ENCODE data around the gene G2E3.
"Not testable (repeated sequence)": the region's sequence is repeated elsewhere in the genome, so short reads cannot be mapped to it uniquely, and the experiment has no call there.

G2E3 gene

DNA sequence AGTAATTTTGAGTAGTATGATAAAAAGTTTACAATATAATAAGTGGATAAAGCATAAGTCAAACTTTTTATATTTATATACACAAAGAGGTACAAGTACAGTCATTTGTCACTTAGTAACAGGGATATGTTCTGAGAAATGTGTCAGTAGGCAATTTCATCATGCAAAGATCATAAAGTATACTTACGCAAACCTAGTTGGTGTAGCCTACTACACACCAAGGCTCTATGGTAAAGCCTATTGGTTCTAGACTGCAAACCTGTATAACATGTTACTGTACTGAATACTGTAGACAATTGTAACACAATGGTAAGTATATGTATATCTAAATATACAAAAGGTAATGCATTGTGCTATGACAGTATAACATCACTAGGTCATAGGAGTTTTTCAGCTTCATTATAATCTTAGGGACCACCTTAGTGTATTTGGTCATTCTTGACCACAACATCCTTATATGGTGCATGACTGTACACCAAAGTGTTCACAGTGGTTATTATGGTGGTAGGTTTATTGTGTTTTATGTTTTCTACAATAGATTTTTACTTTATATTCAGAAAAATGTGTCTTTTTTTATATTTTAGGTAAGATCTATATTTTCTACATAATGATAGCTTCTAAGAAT lies 48.3 kb downstream of the G2E3 start:
- no peak for DNase-seq

DNA sequence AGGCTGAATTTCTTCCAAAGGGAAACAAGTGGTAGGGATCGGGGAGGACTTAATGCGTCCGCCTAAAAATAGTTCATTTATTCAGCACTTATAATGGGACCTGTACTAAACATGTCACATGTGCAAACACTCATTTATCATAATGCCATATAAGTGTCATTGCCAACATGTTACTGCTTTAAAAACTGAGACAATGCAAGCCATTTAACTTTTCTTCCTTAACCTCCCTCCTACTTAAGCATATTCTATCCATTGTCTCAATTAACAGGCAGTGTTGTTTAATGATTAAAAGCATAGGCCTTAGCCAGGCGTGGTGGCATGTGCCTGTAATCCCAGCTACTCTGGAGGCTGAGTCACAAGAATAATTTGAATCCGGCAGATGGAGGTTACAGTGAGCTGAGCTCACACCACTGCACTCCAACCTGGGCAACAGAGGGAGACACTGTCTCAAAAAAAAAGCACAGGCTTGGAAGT lies 49.6 kb downstream of the G2E3 start:
- DNase-seq, result no peak

GRCh38 chr14:30610787-30611343 lies 51.9 kb downstream of the G2E3 start:
- peak; percentile 92 for DNase-seq

- no peak for DNase-seq
These were observed 55.2 kb downstream of the G2E3 start for GRCh38 chr14:30614155-30614554.

GRCh38 chr14:30620178-30620577 lies 61.2 kb downstream of the G2E3 start:
- no peak for DNase-seq

DNA sequence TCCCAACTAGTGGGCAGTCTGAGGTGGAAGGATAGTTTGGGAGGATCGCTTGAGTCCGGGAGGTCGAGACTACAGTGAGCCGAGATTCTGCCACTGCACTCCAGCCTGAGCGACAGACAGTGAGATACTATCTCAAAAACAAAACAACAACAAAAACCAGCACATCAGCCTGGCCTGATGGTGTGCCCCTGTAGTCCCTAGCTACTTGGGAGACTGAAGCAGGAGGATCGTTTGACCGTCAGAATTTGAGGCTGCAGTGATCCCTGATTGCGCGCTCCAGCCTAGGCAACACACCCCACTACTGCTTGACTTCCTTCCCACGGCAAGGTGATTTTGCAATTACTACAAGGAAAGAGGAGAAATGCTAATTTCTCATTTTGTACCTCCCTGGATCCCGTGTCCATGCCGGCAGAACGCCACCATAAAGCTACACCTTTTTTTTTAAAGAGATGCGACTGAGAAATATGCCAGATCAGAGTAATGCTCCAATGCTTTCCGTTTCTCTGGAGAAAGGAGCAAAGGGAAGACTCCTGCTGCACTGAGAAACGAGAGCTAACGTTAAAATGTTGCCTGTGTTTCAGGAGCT lies 62.5 kb downstream of the G2E3 start:
- no peak for DNase-seq

GRCh38 chr14:30621940-30622830 lies 63.2 kb downstream of the G2E3 start, which contains the start of gene SCFD1:
TSS of gene SCFD1 (plus strand) at chr14:30622319. CDS start at chr14:30622339, 20 bp downstream.
- DNase-seq, result peak; percentile 93

DNA sequence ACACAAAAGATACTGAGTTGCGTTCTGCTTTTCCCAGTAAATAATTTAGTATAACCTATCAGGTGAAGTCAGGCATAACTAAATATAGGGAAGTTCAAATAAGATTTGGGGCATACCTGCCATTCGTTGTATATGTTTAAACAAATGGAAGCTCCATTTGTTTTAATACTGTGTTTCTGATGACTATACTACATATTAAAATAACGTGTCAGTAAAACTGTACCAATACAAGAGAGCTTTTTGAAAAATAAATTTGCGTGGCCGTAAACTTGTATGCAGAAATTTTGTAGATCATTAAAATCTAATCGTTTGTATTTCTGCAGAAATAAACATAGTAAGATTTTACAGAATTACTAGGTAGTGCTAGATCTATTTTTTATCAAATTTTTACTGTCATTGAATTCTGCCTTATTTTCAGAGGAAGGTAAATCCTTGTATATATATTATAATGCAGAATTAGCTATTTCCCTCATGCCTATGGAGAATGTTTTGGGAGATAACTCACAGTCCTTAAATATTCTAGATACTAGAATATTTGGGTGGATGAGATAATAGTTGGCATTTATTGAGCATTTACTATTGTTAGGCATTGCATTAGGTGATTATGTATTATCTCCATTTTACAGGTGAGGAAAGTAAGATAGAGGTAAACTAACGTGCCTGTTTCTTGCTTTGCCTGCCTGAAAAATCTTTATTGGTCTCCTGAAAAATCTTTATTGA lies 64.6 kb downstream of the G2E3 start:
- no peak for DNase-seq

- DNase-seq, result no peak
These were observed 65.1 kb downstream of the G2E3 start for GRCh38 chr14:30624132-30624423.

DNA sequence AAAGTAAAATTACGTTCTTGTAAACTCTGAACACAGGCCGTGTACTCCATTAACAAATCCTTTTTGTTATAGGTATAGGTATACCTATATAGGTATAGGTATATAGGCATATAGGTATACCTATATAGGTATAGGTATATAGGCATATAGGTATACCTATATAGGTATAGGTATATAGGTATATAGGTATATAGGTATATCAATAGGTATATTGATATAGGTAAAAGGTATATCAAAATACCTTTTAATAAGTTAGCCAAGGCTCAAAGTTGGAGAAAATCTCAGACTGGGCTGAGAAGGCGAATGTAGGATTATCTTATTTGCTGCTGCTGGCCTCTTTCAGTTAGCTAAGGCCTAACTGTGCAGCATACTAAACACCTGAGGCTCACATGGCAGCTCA lies 66.6 kb downstream of the G2E3 start:
- no peak for DNase-seq

DNA sequence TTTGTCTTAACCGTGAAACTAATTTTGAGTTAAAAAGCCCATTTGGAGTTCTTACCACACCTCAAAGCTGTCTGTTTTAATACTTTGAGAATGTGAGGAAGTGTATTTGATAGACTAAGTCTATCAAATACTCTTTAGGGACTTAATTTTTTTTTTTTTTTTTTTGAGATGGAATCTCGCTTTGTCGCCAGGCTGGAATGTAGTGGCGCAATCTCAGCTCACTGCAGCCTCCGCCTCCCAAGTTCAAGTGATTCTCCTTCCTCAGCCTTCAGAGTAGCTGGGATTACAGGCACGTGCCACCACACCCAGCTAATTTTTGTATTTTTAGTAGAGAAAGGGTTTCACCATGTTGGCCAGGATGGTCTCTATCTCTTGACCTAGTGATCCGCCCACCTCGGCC lies 70.5 kb downstream of the G2E3 start:
- DNase-seq, result not testable (repeated sequence)

- no peak for DNase-seq
These were observed 71.3 kb downstream of the G2E3 start for GRCh38 chr14:30630248-30630647.

DNA sequence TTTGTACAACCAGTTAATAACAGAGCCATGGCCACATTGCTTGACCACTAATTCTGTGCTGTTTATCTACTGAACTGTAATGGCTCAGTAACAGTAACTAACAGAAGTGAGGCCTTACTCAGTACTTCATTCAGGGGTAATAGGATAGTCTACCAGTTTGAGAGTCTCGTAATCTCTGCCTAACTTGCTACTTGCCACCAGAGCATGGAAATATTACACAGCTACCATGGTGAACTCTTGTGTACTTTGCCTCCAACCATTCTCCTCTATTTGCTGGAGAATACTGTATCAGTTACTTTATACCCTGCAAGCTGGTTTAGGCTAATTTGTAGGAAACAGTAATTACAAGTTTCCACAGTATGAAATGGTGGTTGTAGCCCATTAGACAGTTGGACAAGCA lies 73.8 kb downstream of the G2E3 start:
- no peak for DNase-seq

DNA sequence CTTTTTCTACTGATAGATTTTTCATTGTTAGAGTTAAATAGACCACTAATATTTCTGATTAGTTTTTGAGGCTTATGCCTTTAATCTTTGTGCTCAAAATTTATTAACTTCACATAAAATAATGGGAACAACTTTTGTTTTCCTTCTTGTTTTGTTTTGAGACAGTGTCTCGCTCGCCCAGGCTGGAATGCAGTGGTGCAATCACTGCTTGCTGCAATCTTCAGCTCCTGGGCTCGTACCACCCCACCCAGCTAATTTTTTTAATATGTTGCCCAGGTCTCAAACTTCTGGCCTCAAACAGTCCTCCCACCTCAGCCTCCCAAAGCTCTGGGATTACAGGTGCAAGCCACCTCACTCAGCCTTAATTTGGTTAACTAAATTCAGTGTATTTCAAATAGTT lies 80.0 kb downstream of the G2E3 start:
- DNase-seq, result no peak

- DNase-seq, result no peak
These were observed 82.2 kb downstream of the G2E3 start for GRCh38 chr14:30641207-30641606.

DNA sequence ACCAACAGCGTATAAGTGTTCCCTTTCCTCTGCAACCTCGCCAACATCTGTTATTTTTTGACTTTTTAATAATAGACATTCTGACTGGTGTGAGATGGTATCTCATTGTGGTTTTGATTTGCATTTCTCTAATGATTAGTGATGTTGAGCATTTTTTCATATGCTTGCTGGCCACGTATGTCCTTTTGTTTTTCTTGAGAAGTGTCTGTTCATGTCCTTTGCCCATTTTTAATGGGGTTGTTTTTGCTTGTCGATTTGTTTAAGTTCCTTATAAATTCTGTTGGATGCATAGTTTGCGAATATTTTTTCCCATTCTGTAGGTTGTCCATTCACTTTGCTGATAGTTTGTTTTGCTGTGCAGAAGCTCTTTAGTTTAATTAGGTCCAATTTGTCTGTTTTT lies 85.5 kb downstream of the G2E3 start:
- not testable (repeated sequence) for DNase-seq

GRCh38 chr14:30645600-30645999 lies 86.6 kb downstream of the G2E3 start:
- no peak for DNase-seq

GRCh38 chr14:30648471-30648870 lies 89.5 kb downstream of the G2E3 start:
- DNase-seq, result no peak

DNA sequence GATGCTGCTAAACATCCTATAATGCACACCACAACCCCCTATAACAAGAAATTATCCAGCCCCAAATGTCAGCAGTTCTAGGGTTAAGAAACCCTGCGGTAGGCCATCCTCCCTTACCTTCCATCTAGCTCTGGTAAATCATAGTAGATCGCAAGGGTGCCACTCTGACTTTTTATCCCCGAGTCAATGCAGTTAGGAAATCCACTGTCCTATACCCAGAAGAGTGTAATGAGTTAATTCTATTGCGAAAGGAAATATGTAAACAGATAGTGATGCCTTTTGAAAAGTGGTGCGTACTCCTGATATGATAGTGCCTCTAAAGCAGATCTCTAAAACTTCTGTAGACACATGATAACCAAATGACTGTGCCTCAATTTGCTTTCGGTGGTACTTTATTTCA lies 93.0 kb downstream of the G2E3 start:
- DNase-seq, result no peak

GRCh38 chr14:30655124-30655523 lies 96.2 kb downstream of the G2E3 start:
- DNase-seq, result no peak

DNA sequence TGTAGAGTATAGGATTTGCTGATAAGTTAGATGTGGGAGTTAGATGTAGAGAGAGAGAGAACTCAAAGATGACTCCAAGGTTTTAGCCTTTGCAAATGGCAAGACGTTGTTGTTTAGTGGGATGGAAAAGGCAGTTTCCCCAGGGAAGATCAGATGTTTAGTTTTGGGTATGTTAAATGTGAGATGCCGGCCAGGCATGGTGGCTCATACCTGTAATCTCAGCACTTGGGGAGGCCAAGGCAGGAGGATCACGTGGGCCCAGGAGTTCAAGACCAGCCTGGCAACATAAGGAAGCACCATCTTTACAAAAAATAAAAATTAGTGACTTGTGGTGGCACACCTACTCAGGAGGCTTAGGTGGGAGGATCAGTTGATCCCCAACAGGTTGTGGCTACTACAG lies 96.7 kb downstream of the G2E3 start:
- DNase-seq, result no peak

GRCh38 chr14:30656190-30656632 lies 97.3 kb downstream of the G2E3 start:
- DNase-seq, result peak; percentile 15

DNA sequence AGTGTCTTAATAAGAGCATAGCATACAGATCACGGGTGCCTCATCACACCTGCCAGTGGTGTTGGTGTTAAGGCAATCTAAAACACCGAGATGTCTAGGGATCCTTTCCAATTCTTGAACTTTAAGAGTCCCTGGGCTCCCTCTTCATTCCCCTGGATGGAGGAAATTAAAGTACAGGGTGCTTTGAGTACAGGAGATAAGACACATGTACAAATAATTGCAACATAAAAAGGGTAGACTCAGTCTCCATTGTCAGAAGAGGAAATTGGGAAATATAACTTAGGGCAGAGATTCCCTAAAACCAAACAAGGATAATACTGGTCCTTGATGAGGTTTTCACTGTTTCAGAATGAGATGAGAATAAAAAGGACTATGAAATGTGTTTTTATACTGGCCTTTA lies 98.1 kb downstream of the G2E3 start:
- DNase-seq, result no peak
